Measurements from ENCODE around the gene NELFCD. TPM values are rescaled to one million over a fixed set of nuclear protein-coding genes. Genes with fewer than 3 reads are reported as not detected.
"Not testable (repeated sequence)": the region's sequence is repeated elsewhere in the genome, so short reads cannot be mapped to it uniquely, and the experiment has no call there.

Gene NELFCD
- polyA plus RNA-seq, 1 of the 3 experiments (the other 2 are of a cell fraction): 90.0 TPM

GRCh38 chr20:59040667-59041066, 59.6 kb downstream of the NELFCD start:
- Histone ChIP-seq H3K36me3 (replicated peaks in 1 of 2; ENCODE audit: control insufficient read depth in 1 of 2, insufficient read depth in 2 of 2, low read length in 1 of 2) (peaks cover 33 to 45% of the 10 kb centered on the region in 2 experiments), H3K27ac (ENCODE audit: low read depth in 2 of 2, low read length in 1 of 2) (peak overlapping the region in 1 of 2 experiments; percentile 11; a peak in 1 of 4 replicates), H3F3A (replicated peaks; ENCODE audit: insufficient read depth) (peaks cover 7% of the 10 kb centered on the region), H3K9me3 (no peaks in the 10 kb centered on the region), H3K9ac (no peak overlapping the region), H4K20me1 (ENCODE audit: insufficient read depth) (peaks cover 4% of the 10 kb centered on the region; the same call in 1 of the 2 replicates), H2AFZ (ENCODE audit: low read depth) (no peak overlapping the region), H3K9me2 (no peaks in the 10 kb centered on the region), H3K27me3 (ENCODE audit: insufficient read depth) (no peaks in the 10 kb centered on the region), H3K79me2 (ENCODE audit: insufficient read depth) (peaks cover 62% of the 10 kb centered on the region), H3K4me1 (ENCODE audit: control insufficient read depth in 1 of 2, insufficient read depth in 2 of 2, low read depth in 1 of 2, low read length in 1 of 2) (peaks cover 7 to 34% of the 10 kb centered on the region in 2 experiments; a peak in 3 of 4 replicates), H3K4me2 (peak overlapping the region; percentile 22; the same call in 1 of the 2 replicates), H3K4me3 (ENCODE audit: low read depth in 2 of 2, low read length in 1 of 2) (peak overlapping the region in 1 of 2 experiments; percentile 89; a peak in 2 of 4 replicates)
- TF ChIP-seq FOXJ3 (CRISPR knock-in tag; IDR thresholded peaks at IDR 0.05) (no peak), PBX3 (IDR thresholded peaks at IDR 0.05) (no peak), SIN3A (IDR thresholded peaks at IDR 0.05; ENCODE audit: borderline replicate concordance, low read depth, low read length) (no peak), EP300 (IDR thresholded peaks at IDR 0.05; ENCODE audit: borderline replicate concordance in 1 of 2, low read depth in 1 of 2, low read length in 1 of 2) (no peak), RFX5 (IDR thresholded peaks at IDR 0.05; ENCODE audit: low read length) (no peak), TAF1 (IDR thresholded peaks at IDR 0.05; ENCODE audit: borderline replicate concordance, low read depth, low read length) (no peak), NFIC (IDR thresholded peaks at IDR 0.05; ENCODE audit: borderline replicate concordance) (no peak), USF1 (IDR thresholded peaks at IDR 0.05; ENCODE audit: borderline replicate concordance, low read depth) (no peak), MXI1 (IDR thresholded peaks at IDR 0.05; ENCODE audit: low read depth, low read length) (no peak), CHD2 (IDR thresholded peaks at IDR 0.05; ENCODE audit: low read length, partially characterized antibody) (no peak), USF2 (IDR thresholded peaks at IDR 0.05; ENCODE audit: borderline replicate concordance, low read depth, low read length) (no peak), RAD21 (IDR thresholded peaks at IDR 0.05; ENCODE audit: low read length) (no peak), RXRA (IDR thresholded peaks at IDR 0.05; ENCODE audit: borderline replicate concordance, low read depth) (no peak), EZH2phosphoT487 (IDR thresholded peaks at IDR 0.05; ENCODE audit: borderline replicate concordance, low read depth) (no peak), GABPA (IDR thresholded peaks at IDR 0.05; ENCODE audit: low read depth) (no peak), SMC3 (IDR thresholded peaks at IDR 0.05; ENCODE audit: low read depth, low read length) (no peak), MEF2A (IDR thresholded peaks at IDR 0.05; ENCODE audit: borderline replicate concordance, low read depth) (no peak)
- TF ChIP-seq, protein P1, sequence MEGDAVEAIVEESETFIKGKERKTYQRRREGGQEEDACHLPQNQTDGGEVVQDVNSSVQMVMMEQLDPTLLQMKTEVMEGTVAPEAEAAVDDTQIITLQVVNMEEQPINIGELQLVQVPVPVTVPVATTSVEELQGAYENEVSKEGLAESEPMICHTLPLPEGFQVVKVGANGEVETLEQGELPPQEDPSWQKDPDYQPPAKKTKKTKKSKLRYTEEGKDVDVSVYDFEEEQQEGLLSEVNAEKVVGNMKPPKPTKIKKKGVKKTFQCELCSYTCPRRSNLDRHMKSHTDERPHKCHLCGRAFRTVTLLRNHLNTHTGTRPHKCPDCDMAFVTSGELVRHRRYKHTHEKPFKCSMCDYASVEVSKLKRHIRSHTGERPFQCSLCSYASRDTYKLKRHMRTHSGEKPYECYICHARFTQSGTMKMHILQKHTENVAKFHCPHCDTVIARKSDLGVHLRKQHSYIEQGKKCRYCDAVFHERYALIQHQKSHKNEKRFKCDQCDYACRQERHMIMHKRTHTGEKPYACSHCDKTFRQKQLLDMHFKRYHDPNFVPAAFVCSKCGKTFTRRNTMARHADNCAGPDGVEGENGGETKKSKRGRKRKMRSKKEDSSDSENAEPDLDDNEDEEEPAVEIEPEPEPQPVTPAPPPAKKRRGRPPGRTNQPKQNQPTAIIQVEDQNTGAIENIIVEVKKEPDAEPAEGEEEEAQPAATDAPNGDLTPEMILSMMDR (IDR thresholded peaks at IDR 0.05): no peak
- ChIA-PET CTCF (interaction anchor here (1.1 to 3.5 kb wide), 3 partner anchors 8 to 182 kb away, joined by 3 to 20 read pairs (median 6); partner anchors contain the start of gene ATP5F1E), POLR2A (no interaction called here)
- DNase-seq: no peak
- WGBS (ENCODE audit: low lambda C conversion rate): 96% methylated on average over 5 of the region's 5 CpGs

GRCh38 chr20:59041487-59041886, 60.4 kb downstream of the NELFCD start:
- POLR2A ChIA-PET: interaction anchor here (2.1 kb wide), 1 partner anchor 9 kb away, joined by 10 read pairs; the partner anchor contains the start of gene ATP5F1E
- Histone ChIP-seq H3K4me2 (peak overlapping the region; percentile 93), H2AFZ (ENCODE audit: low read depth) (peak overlapping the region; percentile 88; the same call in 1 of the 2 replicates)

More at GRCh38 chr20:59041487-59041886, 60.4 kb downstream of the NELFCD start:
- not testable (repeated sequence) for H4K20me1 ChIP-seq (ENCODE audit: insufficient read depth); DNase-seq; H3K27me3 ChIP-seq (ENCODE audit: insufficient read depth); H3K9me3 ChIP-seq; H3K9me2 ChIP-seq; H3F3A ChIP-seq (replicated peaks; ENCODE audit: insufficient read depth)
- peak overlapping the region; percentile 59; the same call in 1 of the 2 replicates for H3K9ac ChIP-seq
- WGBS (ENCODE audit: low lambda C conversion rate): 94% methylated on average over 16 of the region's 16 CpGs
- H3K4me1 ChIP-seq (ENCODE audit: control insufficient read depth in 1 of 2, insufficient read depth in 2 of 2, low read depth in 1 of 2, low read length in 1 of 2): peaks cover 7 to 34% of the 10 kb centered on the region in 2 experiments; a peak in 3 of 4 replicates
- CTCF ChIA-PET: interaction anchor here (0.6 to 3.5 kb wide), 3 partner anchors 22 to 709 kb away, joined by 3 to 20 read pairs (median 3); no protein-coding TSS in a partner anchor
- peaks cover 25 to 37% of the 10 kb centered on the region in 2 experiments for H3K36me3 ChIP-seq (replicated peaks in 1 of 2; ENCODE audit: control insufficient read depth in 1 of 2, insufficient read depth in 2 of 2, low read length in 1 of 2)
- peaks cover 61% of the 10 kb centered on the region for H3K79me2 ChIP-seq (ENCODE audit: insufficient read depth)
- H3K27ac ChIP-seq (ENCODE audit: low read depth in 2 of 2, low read length in 1 of 2): peak overlapping the region; percentile 48 to 89; a peak in 3 of 4 replicates
- H3K4me3 ChIP-seq (ENCODE audit: low read depth in 2 of 2, low read length in 1 of 2): peak overlapping the region; percentile 75 to 89

All from SK-N-SH (cell line).